Measurements from ENCODE around the gene DDX27. TPM values are rescaled to one million over a fixed set of nuclear protein-coding genes. Genes with fewer than 3 reads are reported as not detected.

DDX27 gene
- total and polyA plus RNA-seq, 9 of the 15 experiments (the other 6 are each of a cell fraction or from before 2014, with no cell fraction given): 17.9 to 79.3 (median 57.0) TPM

DNA sequence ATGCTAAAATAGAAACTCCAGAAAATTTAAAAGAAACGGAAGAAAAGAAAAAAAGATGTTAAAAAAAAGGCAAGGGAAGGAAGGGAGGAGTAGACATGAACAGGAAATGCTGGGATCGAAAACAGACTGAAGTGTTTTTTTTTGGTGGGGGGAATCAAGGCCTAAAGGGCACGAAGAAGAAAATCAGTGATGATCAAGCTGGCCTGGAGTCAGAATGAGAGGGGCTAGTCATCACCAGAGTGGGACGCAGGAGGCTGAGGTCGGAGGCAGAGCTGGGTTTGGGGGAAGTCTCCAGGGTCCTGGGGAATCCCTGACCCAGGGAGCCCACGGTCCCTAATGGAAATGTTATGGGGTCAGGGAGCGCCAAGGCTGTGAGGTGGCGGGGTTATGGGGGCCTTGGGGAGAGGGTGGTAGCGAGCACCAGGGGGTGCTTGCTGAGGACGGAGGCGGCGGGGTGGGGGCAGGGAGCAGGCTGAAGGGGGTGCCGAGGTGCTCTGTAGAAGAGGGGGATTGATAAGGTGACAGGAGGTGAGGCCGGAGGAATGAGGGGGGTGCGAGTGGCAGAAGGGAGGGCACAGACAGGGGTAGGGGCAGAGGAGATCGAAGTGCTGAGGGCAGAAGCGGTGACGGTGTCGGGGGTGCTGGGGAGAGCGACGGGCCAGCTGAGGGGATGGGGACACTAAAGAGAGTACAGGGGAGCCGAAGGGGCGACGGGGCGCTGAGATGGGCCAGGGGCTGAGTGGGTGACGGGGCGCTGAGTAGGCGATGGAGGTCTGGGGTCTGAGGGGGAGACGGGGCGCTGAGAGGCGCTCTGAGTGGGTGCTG lies 58.0 kb downstream of the DDX27 start:
- Histone ChIP-seq H4K20me1 (replicated peaks; ENCODE audit: control insufficient read depth, insufficient read depth, low read length) (peaks cover 29% of the 10 kb centered on the region), H2AFZ (ENCODE audit: low read depth, low read length) (peak overlapping the region; percentile 92), H3K79me2 (ENCODE audit: control insufficient read depth, insufficient read depth, low read length) (peaks cover 74% of the 10 kb centered on the region), H3K4me3 (peak overlapping the region; percentile 93), H3K27ac (ENCODE audit: extremely low read depth, low read depth, low read length) (peak overlapping the region; percentile 95), H3K4me1 (replicated peaks in 1 of 2; ENCODE audit: control insufficient read depth in 2 of 2, insufficient read depth in 2 of 2, low read length in 2 of 2) (peaks cover 11 to 13% of the 10 kb centered on the region in 2 experiments; a peak in 3 of 5 replicates), H3K9me1 (ENCODE audit: control insufficient read depth, insufficient read depth, low read length) (peaks cover 3% of the 10 kb centered on the region), H3K9ac (ENCODE audit: insufficient read depth in 1 of 2, low read depth in 2 of 2, low read length in 2 of 2) (peak overlapping the region; percentile 98 to 99), H3K27me3 (ENCODE audit: control insufficient read depth in 2 of 2, insufficient read depth in 2 of 2, low read length in 2 of 2) (no peaks in the 10 kb centered on the region), H3K36me3 (ENCODE audit: control insufficient read depth, insufficient read depth, low read length) (peaks cover 68% of the 10 kb centered on the region), H3K4me2 (ENCODE audit: insufficient read depth, low read length) (peak overlapping the region; percentile 99), H3K9me3 (replicated peaks; ENCODE audit: control insufficient read depth, insufficient read depth, low read depth, low read length) (peaks cover 14% of the 10 kb centered on the region)
- WGBS (ENCODE audit: insufficient coverage, low coverage, missing lambda C conversion rate): 2% methylated on average over 21 of the region's 31 CpGs
- TF ChIP-seq, protein P1, sequence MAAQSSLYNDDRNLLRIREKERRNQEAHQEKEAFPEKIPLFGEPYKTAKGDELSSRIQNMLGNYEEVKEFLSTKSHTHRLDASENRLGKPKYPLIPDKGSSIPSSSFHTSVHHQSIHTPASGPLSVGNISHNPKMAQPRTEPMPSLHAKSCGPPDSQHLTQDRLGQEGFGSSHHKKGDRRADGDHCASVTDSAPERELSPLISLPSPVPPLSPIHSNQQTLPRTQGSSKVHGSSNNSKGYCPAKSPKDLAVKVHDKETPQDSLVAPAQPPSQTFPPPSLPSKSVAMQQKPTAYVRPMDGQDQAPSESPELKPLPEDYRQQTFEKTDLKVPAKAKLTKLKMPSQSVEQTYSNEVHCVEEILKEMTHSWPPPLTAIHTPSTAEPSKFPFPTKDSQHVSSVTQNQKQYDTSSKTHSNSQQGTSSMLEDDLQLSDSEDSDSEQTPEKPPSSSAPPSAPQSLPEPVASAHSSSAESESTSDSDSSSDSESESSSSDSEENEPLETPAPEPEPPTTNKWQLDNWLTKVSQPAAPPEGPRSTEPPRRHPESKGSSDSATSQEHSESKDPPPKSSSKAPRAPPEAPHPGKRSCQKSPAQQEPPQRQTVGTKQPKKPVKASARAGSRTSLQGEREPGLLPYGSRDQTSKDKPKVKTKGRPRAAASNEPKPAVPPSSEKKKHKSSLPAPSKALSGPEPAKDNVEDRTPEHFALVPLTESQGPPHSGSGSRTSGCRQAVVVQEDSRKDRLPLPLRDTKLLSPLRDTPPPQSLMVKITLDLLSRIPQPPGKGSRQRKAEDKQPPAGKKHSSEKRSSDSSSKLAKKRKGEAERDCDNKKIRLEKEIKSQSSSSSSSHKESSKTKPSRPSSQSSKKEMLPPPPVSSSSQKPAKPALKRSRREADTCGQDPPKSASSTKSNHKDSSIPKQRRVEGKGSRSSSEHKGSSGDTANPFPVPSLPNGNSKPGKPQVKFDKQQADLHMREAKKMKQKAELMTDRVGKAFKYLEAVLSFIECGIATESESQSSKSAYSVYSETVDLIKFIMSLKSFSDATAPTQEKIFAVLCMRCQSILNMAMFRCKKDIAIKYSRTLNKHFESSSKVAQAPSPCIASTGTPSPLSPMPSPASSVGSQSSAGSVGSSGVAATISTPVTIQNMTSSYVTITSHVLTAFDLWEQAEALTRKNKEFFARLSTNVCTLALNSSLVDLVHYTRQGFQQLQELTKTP (IDR thresholded peaks at IDR 0.05; ENCODE audit: low read depth in 1 of 2, partially characterized antibody in 2 of 2): peak in 1 of 2 experiments; percentile 96
- TF ChIP-seq ELF4 (CRISPR knock-in tag; IDR thresholded peaks at IDR 0.05) (0 out of 2 replicates have a peak, but pooled peaks have one; percentile 66), ZBED1 (IDR thresholded peaks at IDR 0.05) (no peak), EGR1 (conservative IDR thresholded peaks at IDR 0.05) (0 out of 2 replicates have a peak, but pooled peaks have one; percentile 8), BMI1 (IDR thresholded peaks at IDR 0.05; ENCODE audit: low read length) (no peak), OTX1 (CRISPR knock-in tag; IDR thresholded peaks at IDR 0.05) (0 out of 2 replicates have a peak, but pooled peaks have one; percentile 26), ZNF41 (CRISPR knock-in tag; conservative IDR thresholded peaks at IDR 0.05) (no peak), ARID2 (IDR thresholded peaks at IDR 0.05) (0 out of 2 replicates have a peak, but pooled peaks have one; percentile 6), ZBTB7A (IDR thresholded peaks at IDR 0.05; ENCODE audit: borderline replicate concordance, control insufficient read depth, low read depth, low read length) (peak; percentile 17; the same call in 1 of the 2 replicates), ZNF431 (CRISPR knock-in tag; IDR thresholded peaks at IDR 0.05) (no peak), ZNF263 (CRISPR knock-in tag; IDR thresholded peaks at IDR 0.05; ENCODE audit: borderline replicate concordance) (0 out of 2 replicates have a peak, but pooled peaks have one; percentile 28)
- TF ChIP-seq, protein P2, sequence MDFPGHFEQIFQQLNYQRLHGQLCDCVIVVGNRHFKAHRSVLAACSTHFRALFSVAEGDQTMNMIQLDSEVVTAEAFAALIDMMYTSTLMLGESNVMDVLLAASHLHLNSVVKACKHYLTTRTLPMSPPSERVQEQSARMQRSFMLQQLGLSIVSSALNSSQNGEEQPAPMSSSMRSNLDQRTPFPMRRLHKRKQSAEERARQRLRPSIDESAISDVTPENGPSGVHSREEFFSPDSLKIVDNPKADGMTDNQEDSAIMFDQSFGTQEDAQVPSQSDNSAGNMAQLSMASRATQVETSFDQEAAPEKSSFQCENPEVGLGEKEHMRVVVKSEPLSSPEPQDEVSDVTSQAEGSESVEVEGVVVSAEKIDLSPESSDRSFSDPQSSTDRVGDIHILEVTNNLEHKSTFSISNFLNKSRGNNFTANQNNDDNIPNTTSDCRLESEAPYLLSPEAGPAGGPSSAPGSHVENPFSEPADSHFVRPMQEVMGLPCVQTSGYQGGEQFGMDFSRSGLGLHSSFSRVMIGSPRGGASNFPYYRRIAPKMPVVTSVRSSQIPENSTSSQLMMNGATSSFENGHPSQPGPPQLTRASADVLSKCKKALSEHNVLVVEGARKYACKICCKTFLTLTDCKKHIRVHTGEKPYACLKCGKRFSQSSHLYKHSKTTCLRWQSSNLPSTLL (IDR thresholded peaks at IDR 0.05): no peak
- TF ChIP-seq, protein P3, sequence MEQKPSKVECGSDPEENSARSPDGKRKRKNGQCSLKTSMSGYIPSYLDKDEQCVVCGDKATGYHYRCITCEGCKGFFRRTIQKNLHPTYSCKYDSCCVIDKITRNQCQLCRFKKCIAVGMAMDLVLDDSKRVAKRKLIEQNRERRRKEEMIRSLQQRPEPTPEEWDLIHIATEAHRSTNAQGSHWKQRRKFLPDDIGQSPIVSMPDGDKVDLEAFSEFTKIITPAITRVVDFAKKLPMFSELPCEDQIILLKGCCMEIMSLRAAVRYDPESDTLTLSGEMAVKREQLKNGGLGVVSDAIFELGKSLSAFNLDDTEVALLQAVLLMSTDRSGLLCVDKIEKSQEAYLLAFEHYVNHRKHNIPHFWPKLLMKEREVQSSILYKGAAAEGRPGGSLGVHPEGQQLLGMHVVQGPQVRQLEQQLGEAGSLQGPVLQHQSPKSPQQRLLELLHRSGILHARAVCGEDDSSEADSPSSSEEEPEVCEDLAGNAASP (IDR thresholded peaks at IDR 0.05): no peak
- TF ChIP-seq, protein P4, sequence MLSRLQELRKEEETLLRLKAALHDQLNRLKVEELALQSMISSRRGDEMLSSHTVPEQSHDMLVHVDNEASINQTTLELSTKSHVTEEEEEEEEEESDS (CRISPR knock-in tag; IDR thresholded peaks at IDR 0.05): no peak
- BruUV-seq (replicated peaks): no TSS peak
- CTCF ChIA-PET (ENCODE audit: low intra/inter-chr PET ratio): interaction anchor here (0.6 to 1.0 kb wide), 2 partner anchors 47 to 145 kb away, joined by 3 to 6 read pairs; no protein-coding TSS in a partner anchor
- in situ Hi-C loops (cut with MboI) (no loop called here), intact Hi-C loops (cut with micrococcal nuclease) (loop anchor here (5.0 kb wide), 2 partner anchors 45 to 90 kb away; partner anchors contain the start of gene STAU1)
- DNase-seq (ENCODE audit: extremely low read depth in 1 of 4, low spot score in 3 of 4) (peak; percentile 29 to 53 (median 39)), ATAC-seq (no peak), FAIRE-seq (no peak)
- POLR2A ChIA-PET: interaction anchor here (0.5 to 6.0 kb wide), 16 partner anchors 9 to 1507 kb away, joined by 3 to 68 read pairs (median 3); no protein-coding TSS in a partner anchor
